Central memory CD4-positive, alpha-beta T cell (primary cell): ENCODE results near the gene ATP1A3.
"Not testable (repeated sequence)": the region's sequence is repeated elsewhere in the genome, so short reads cannot be mapped to it uniquely, and the experiment has no call there.

Experiments
- DNase-seq: peaks from one replicate; pipeline ENCODE4 v3.0.0; 2022
- total RNA-seq, 3 experiments: gene quantifications; one replicate each; lab custom pipeline; 2026; lab: John Stamatoyannopoulos, UW

Gene ATP1A3
- 0.19 to 0.28 (median 0.22) reads per million in 3 experiments for total RNA-seq

GRCh38 chr19:41993612-41994483 is at the start of gene ATP1A3:
ATP1A3 (minus strand) TSS chr19:41994230; CDS start chr19:41994076, 154 bp downstream.
- peak; percentile 51 for DNase-seq

- no peak for DNase-seq
Observed at GRCh38 chr19:42042455-42043170, 48.6 kb upstream of the ATP1A3 start.

GRCh38 chr19:42040491-42040890 is 46.5 kb upstream of the ATP1A3 start:
- DNase-seq, result not testable (repeated sequence)

- DNase-seq, result no peak
Observed at GRCh38 chr19:42040031-42040430, 46.0 kb upstream of the ATP1A3 start.

GRCh38 chr19:42038666-42039065 is 44.6 kb upstream of the ATP1A3 start:
- no peak for DNase-seq

GRCh38 chr19:42037649-42038048 is 43.6 kb upstream of the ATP1A3 start:
- no peak for DNase-seq

GRCh38 chr19:42034640-42035391 is 40.8 kb upstream of the ATP1A3 start:
- DNase-seq, result peak; percentile 50

GRCh38 chr19:42033413-42033812 is 39.4 kb upstream of the ATP1A3 start:
- no peak for DNase-seq

- DNase-seq, result no peak
Observed at GRCh38 chr19:42032431-42032830, 38.4 kb upstream of the ATP1A3 start.

- no peak for DNase-seq
Observed at GRCh38 chr19:42030645-42031440, 36.8 kb upstream of the ATP1A3 start.

- DNase-seq, result no peak
Observed at GRCh38 chr19:42028304-42029216, 34.5 kb upstream of the ATP1A3 start.

GRCh38 chr19:42024622-42025111 is 30.6 kb upstream of the ATP1A3 start:
- DNase-seq, result no peak

- DNase-seq, result no peak
Observed at GRCh38 chr19:42023943-42024260, 29.9 kb upstream of the ATP1A3 start.

GRCh38 chr19:42023121-42023942 is 29.3 kb upstream of the ATP1A3 start:
- DNase-seq, result no peak

- DNase-seq, result no peak
Observed at GRCh38 chr19:42022616-42023015, 28.6 kb upstream of the ATP1A3 start.

GRCh38 chr19:42021185-42021584 is 27.2 kb upstream of the ATP1A3 start:
- no peak for DNase-seq

- no peak for DNase-seq
Observed at GRCh38 chr19:42018503-42019193, 24.6 kb upstream of the ATP1A3 start.

- no peak for DNase-seq
Observed at GRCh38 chr19:42017040-42017439, 23.0 kb upstream of the ATP1A3 start.

GRCh38 chr19:42012747-42013146 is 18.7 kb upstream of the ATP1A3 start:
- not testable (repeated sequence) for DNase-seq
